HEK293 (cell line): ENCODE data around the gene OR7C1.

Experiments used
- CTCF ChIP-seq: fragments of 450-650 bp; formaldehyde crosslinking; IDR thresholded peaks from 2 replicates; pipeline ENCODE4 v1.5.1; 2016; ENCODE audit warnings: missing biosample characterization, missing genetic modification characterization
- IKZF3 ChIP-seq: fragments of 450-650 bp; IDR thresholded peaks from 2 replicates; pipeline ENCODE4 v1.5.0; 2018; ENCODE audit warnings: missing biosample characterization, mild to moderate bottlenecking, missing genetic modification characterization, moderate library complexity
- REST ChIP-seq: fragments of 450-650 bp; formaldehyde crosslinking; IDR thresholded peaks from 2 replicates; pipeline ENCODE4 v1.5.1; 2016; ENCODE audit warnings: missing biosample characterization, missing genetic modification characterization
- ZNF121 ChIP-seq: fragments of 450-650 bp; formaldehyde crosslinking; IDR thresholded peaks from 2 replicates; pipeline ENCODE4 v1.5.1; 2016; ENCODE audit warnings: missing biosample characterization, missing genetic modification characterization
- ZNF239 ChIP-seq: fragments of 450-650 bp; formaldehyde crosslinking; IDR thresholded peaks from 2 replicates; pipeline ENCODE4 v1.5.1; 2016; ENCODE audit warnings: missing biosample characterization, missing genetic modification characterization
- ZNF510 ChIP-seq: fragments of 450-650 bp; formaldehyde crosslinking; IDR thresholded peaks from 2 replicates; pipeline ENCODE4 v1.5.1; 2018; ENCODE audit warnings: mild to moderate bottlenecking, missing genetic modification characterization, missing biosample characterization; ENCODE audit not compliant: insufficient replicate concordance

DNA sequence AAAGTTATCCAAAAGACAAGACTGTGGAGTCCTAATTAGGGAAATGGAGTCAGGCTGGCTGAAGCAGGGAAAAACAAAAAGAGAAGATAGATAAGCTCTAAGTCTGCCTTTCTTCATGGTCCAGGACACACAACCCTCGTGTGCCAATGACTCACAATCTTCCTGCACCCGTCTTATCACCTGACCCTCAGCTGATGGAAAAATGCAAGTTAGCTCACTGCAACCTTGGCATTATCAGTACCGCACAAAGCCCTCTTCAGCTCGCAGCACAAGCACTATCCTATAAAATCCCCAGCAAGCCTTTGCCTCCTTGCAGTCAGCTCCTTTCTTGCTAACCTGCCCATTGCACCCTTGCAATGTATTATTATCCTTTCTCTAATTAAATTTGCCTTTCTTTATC, 4.3 kb downstream of the OR7C1 start:
- TF ChIP-seq REST (tag by site-specific recombination) (no peak), ZNF121 (tag by site-specific recombination) (no peak), CTCF (no peak), ZNF239 (tag by site-specific recombination) (no peak), ZNF510 (tag by site-specific recombination) (no peak), IKZF3 (tag by site-specific recombination) (no peak)
